NCI-H2107 (cell line): Measurements from ENCODE around the gene MAT1A.
"Not testable (repeated sequence)": the region's sequence is repeated elsewhere in the genome, so short reads cannot be mapped to it uniquely, and the experiment has no call there.

Source experiments
- DNase-seq: peaks from one replicate; lab custom pipeline; 2025; lab: John Stamatoyannopoulos, UW

The MAT1A gene

DNA sequence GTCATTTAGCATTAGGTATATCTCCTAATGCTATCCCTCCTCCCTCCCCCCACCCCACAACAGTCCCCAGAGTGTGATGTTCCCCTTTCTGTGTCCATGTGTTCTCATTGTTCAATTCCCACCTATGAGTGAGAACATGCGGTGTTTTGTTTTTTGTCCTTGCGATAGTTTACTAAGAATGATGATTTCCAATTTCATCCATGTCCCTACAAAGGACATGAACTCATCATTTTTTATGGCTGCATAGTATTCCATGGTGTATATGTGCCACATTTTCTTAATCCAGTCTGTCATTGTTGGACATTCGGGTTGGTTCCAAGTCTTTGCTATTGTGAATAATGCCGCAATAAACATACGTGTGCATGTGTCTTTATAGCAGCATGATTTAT lies 66.4 kb downstream of the MAT1A start:
- not testable (repeated sequence) for DNase-seq
